Spinal cord (tissue), 10 donors: Measurements from ENCODE around the gene SPP1. TPM values are rescaled to one million over a fixed set of nuclear protein-coding genes. Genes with fewer than 3 reads are reported as not detected.

ENCODE experiments used
- DNase-seq, 6 donors: peaks; one replicate each; pipeline versions ENCODE4 v3.0.0 to v3.0.0-alpha.2; 2013 to 2015; ENCODE audit warnings: low spot score in 6 of 6, low read depth in 4 of 6
- H3K27ac ChIP-seq: one replicate; pipeline ENCODE4 v1.5.1; 2013; ENCODE audit warnings: low read depth, low read length, control low read depth
- H3K27me3 ChIP-seq: one replicate; pipeline ENCODE4 v1.6.1; 2013; ENCODE audit warnings: low read length; ENCODE audit not compliant: control insufficient read depth, insufficient read depth
- H3K36me3 ChIP-seq: one replicate; pipeline ENCODE4 v1.6.1; 2013; ENCODE audit warnings: low read length; ENCODE audit not compliant: control insufficient read depth, insufficient read depth
- H3K4me1 ChIP-seq: one replicate; pipeline ENCODE4 v1.6.1; 2013; ENCODE audit warnings: low read length; ENCODE audit not compliant: control insufficient read depth, insufficient read depth
- H3K4me3 ChIP-seq: one replicate; pipeline ENCODE4 v1.5.1; 2013; ENCODE audit warnings: low read depth, low read length, control low read depth
- H3K9me3 ChIP-seq: one replicate; pipeline ENCODE4 v1.6.1; 2013; ENCODE audit warnings: low read length; ENCODE audit not compliant: control insufficient read depth, insufficient read depth
- WGBS: methylation state at CpG from one replicate; pipeline ENCODE4 v1.1.5; 2013; ENCODE audit warnings: missing lambda C conversion rate; ENCODE audit not compliant: insufficient coverage; 5-methylcytosine and 5-hydroxymethylcytosine counted together
- polyA plus RNA-seq, 2 donors: library from polyadenylated mRNA; unstranded; fragments of 120-200 nt; gene quantifications; one replicate each; pipeline ENCODE4 v1.2.1, GENCODE V29; 2013; ENCODE audit not compliant: insufficient read length in 2 of 2
- total RNA-seq, 2 donors: library from RNA; depleted of rRNA in 1 of 2; stranded (reverse); fragments of 120-200 nt in 1 of 2; fragments of >200 nt in 1 of 2; gene quantifications; one replicate each; pipeline versions ENCODE4 v1.2.3 to v1.2.4, GENCODE V29; 2013 to 2014
- donor health status: healthy.

SPP1 gene
- total and polyA plus RNA-seq, 4 donors = 327 to 589 (median 453) TPM

DNA sequence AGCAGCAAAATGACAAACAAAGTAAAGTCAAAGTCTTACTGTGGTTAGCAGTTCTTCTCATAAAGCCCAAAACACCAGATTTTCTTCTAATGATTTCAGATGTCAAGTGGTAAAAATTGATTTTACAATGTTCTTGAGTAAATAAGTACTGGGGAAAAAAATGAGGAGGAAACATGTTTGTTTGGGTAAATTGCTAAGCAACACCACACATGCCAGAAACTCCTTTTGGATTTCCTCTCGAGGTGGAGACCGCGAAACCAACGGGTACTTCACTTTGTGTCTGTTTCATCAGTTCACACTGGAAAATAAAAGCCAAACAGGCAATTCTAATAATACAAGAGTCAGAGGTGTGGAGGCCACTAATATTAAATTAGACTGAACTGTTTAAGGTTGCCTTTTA is 27.3 kb downstream of the SPP1 start:
- DNase-seq = no peak
- WGBS = no CpG with 5 or more reads among the region's 4 CpGs
- no peak overlapping the region for H3K27ac ChIP-seq
- no peak overlapping the region for H3K4me3 ChIP-seq
- no peaks in the 10 kb centered on the region for H3K9me3 ChIP-seq
- H3K4me1 ChIP-seq = peaks cover 6% of the 10 kb centered on the region
- H3K27me3 ChIP-seq = no peaks in the 10 kb centered on the region
- no peaks in the 10 kb centered on the region for H3K36me3 ChIP-seq

DNA sequence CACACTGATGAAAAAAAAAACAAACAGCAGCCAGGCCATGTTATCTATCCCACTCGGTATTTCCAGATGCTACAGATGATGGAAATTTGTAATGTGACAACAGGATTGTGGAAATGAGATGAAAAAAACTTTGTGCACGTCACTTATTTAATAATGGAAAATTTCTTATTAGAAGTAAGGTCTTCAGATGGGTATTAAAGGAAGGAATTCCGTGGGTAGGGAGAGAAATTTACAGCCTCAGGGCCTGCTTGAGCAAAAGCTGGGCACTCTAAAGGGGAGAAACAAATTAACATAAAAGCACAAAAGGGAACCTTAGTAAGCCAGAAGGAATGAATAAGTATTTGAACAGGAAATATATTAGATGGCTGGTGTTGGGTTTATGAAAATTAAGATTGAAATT is 27.7 kb downstream of the SPP1 start:
- no peak for DNase-seq
- H3K36me3 ChIP-seq = no peaks in the 10 kb centered on the region
- H3K4me1 ChIP-seq = peaks cover 6% of the 10 kb centered on the region
- no peak overlapping the region for H3K4me3 ChIP-seq
- H3K27ac ChIP-seq = no peak overlapping the region
- 57% methylated on average over 1 of the region's 3 CpGs for WGBS
- H3K27me3 ChIP-seq = no peaks in the 10 kb centered on the region
- H3K9me3 ChIP-seq = no peaks in the 10 kb centered on the region

DNA sequence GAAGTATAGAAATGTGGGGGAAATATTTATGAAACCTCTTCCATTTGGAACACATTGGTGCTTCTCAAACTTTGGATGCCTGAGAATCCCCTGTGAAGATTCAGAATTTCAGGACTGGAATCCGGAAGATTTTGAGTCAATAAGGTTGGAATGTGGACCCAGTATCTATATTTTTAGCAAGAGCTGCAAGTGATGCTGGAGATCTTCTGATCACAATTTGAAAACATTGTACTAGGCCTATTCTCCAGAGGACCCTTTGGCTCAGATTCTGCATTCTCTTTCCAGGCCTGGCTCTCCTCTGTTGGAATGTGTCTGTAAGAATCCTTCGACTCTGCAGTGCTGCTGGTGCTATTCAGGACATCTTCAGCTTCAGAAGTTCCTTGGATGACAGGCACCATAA is 29.6 kb downstream of the SPP1 start:
- Histone ChIP-seq H3K4me1 (peaks cover 8% of the 10 kb centered on the region), H3K27me3 (no peaks in the 10 kb centered on the region), H3K27ac (no peak overlapping the region), H3K4me3 (no peak overlapping the region), H3K9me3 (no peaks in the 10 kb centered on the region), H3K36me3 (no peaks in the 10 kb centered on the region)
- DNase-seq = no peak
- WGBS = 84% methylated on average over 2 of the region's 2 CpGs

DNA sequence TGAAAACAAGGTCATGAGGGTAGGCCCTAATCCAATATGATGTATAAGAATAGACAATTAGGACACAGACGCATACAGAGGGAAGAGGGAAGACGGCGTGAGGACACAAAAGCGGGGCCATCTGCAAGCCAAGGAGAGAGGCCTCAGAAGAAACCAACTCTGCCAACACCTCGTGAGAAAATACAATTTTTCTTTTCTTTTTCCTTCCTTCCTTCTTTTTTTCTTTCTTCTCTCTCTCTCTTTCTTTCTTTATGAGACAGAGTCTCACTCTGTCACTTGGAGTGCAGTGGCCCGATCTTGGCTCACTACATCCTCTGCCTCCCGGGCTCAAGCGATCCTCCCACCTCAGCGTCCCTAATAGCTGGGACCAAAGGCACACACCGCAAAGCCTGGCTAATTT is 30.4 kb downstream of the SPP1 start:
- 86% methylated on average over 1 of the region's 10 CpGs for WGBS
- Histone ChIP-seq H3K36me3 (no peaks in the 10 kb centered on the region), H3K27me3 (no peaks in the 10 kb centered on the region), H3K4me3 (no peak overlapping the region), H3K4me1 (peaks cover 9% of the 10 kb centered on the region), H3K9me3 (no peaks in the 10 kb centered on the region), H3K27ac (no peak overlapping the region)
- DNase-seq = no peak

DNA sequence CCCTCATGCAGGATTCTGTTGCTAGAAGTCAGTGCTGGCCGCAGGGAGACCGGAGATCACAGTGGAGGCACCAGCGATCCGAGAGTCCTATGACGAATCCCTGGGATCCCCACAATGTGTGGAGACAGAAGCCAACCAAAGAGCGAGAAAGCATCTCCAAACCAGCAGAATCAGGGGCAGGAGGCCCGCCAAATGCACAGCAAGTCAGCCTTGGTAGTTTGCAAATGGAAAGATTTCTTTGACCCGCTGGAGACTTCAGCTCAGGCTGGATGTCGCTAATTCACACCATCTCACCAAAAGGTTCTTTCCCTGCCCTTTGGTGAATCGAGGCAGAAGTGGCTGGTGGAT is 31.4 kb downstream of the SPP1 start:
- Histone ChIP-seq H3K4me3 (peak overlapping the region; percentile 51), H3K27me3 (no peaks in the 10 kb centered on the region), H3K27ac (peak overlapping the region; percentile 80), H3K4me1 (peaks cover 9% of the 10 kb centered on the region), H3K36me3 (no peaks in the 10 kb centered on the region), H3K9me3 (no peaks in the 10 kb centered on the region)
- WGBS = 32% methylated on average over 6 of the region's 10 CpGs
- peak in 2 of 6 donors; percentile 15 to 39 for DNase-seq

DNA sequence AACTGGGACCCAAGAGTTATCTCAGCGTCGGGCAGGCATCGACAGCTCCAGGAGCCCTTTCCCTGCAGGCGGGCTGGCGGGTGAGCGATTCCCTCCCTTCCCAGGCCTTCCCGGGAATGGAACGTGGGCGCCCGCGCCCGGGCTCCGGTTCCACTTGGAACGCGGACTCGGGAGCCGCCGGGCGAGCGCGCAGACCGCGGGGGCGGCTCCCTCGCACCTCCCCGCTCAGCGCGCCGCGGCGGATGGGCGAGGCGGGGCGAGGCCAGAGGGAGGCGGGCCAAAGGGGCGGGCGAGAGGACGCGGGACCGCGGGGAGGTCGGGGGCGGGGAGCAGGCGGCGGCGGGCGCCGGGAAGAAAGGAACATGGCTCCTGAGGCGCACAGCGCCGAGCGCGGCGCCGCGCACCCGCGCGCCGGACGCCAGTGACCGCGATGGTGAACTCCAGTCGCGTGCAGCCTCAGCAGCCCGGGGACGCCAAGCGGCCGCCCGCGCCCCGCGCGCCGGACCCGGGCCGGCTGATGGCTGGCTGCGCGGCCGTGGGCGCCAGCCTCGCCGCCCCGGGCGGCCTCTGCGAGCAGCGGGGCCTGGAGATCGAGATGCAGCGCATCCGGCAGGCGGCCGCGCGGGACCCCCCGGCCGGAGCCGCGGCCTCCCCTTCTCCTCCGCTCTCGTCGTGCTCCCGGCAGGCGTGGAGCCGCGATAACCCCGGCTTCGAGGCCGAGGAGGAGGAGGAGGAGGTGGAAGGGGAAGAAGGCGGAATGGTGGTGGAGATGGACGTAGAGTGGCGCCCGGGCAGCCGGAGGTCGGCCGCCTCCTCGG is 32.0 kb downstream of the SPP1 start, which contains the start of gene PKD2:
Gene PKD2, plus strand, starts transcription at position 332 of the 818 bp plus-strand sequence. Its CDS starts 99 bp downstream, at position 431.
- peak within 1 kb of the TSS; percentile 80 for H3K27ac ChIP-seq
- peak in 5 of 6 donors; percentile 64 to 95 (median 72) for DNase-seq
- peaks cover 9% of the 10 kb centered on the region for H3K4me1 ChIP-seq
- no peaks in the 10 kb centered on the region for H3K27me3 ChIP-seq
- H3K36me3 ChIP-seq = no peaks in the 10 kb centered on the region
- WGBS = under 1% methylated on average over 110 of the region's 116 CpGs
- peak within 1 kb of the TSS; percentile 74 for H3K4me3 ChIP-seq
- H3K9me3 ChIP-seq = no peaks in the 10 kb centered on the region

DNA sequence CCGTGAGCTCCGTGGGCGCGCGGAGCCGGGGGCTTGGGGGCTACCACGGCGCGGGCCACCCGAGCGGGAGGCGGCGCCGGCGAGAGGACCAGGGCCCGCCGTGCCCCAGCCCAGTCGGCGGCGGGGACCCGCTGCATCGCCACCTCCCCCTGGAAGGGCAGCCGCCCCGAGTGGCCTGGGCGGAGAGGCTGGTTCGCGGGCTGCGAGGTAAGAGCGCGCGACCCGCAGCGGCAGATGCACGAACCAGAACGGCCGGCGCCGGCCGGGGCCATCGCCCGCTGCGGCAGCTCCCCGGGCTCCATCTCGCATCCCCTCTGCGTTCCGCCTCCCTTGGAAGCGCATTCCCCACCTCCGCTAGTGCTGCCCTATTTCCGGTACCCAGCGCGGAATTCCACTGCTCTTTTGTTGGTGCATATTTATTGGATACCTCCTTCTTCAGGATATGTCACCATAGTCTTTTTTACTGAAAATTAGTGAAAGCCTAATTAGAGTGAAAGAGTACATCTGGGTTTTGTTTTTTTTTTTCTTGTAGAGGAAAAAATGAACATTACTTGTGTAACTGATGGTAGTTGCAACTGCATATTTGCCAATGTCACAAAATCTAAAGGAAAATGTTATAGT is 32.7 kb downstream of the SPP1 start:
- Histone ChIP-seq H3K36me3 (no peaks in the 10 kb centered on the region), H3K27me3 (no peaks in the 10 kb centered on the region), H3K4me3 (peak overlapping the region; percentile 74), H3K27ac (peak overlapping the region; percentile 62), H3K4me1 (peaks cover 9% of the 10 kb centered on the region), H3K9me3 (no peaks in the 10 kb centered on the region)
- peak in 5 of 6 donors; percentile 17 to 83 (median 31) for DNase-seq
- 0% methylated on average over 43 of the region's 51 CpGs for WGBS

DNA sequence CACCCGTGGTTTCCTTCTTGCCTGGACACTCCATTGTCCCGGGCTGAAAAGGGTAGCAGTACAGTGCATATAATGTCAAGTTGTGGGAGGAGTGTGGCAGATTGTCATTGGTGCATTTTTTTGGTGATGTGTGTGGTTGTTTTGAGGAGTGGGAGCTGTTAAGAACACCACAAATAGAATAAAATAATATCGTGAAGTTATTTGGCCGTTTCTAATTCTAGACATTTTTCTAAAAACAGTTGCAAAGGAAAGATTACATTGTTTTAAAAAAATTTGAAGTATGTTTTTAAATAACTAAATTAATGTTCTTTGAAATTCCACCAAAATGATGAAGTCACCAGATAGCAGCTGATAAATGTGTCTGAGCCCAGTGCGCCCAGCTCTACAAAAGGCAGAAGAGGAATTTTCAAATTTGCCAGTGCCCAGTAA is 33.2 kb downstream of the SPP1 start:
- DNase-seq = peak in 2 of 6 donors; percentile 69 to 79
- Histone ChIP-seq H3K4me3 (peak overlapping the region; percentile 74), H3K9me3 (no peaks in the 10 kb centered on the region), H3K27ac (no peak overlapping the region), H3K36me3 (no peaks in the 10 kb centered on the region), H3K4me1 (peaks cover 9% of the 10 kb centered on the region), H3K27me3 (no peaks in the 10 kb centered on the region)
- 33% methylated on average over 1 of the region's 5 CpGs for WGBS

DNA sequence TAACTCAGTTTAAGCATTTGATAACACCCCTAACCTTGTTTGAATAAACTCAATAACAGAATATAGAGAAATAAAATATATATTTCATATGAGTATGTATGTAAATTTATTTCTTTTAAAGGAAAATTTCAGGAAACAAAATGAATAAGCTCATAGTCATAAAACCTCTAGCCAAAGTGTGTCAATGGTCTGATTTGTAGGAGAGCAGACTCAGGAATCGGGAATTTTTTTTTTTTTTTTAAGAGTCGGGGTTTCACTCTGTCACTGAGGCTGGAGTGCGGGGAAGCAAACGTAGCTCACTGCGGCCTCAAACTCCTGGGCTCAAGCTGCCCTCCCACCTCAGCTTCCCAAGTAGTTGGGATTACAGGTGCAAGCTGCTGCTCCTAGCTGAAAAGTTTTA is 34.4 kb downstream of the SPP1 start:
- H3K4me1 ChIP-seq = peaks cover 9% of the 10 kb centered on the region
- no peaks in the 10 kb centered on the region for H3K9me3 ChIP-seq
- no peaks in the 10 kb centered on the region for H3K27me3 ChIP-seq
- no peak overlapping the region for H3K27ac ChIP-seq
- no CpG with 5 or more reads among the region's 5 CpGs for WGBS
- H3K36me3 ChIP-seq = no peaks in the 10 kb centered on the region
- no peak overlapping the region for H3K4me3 ChIP-seq
- no peak for DNase-seq

DNA sequence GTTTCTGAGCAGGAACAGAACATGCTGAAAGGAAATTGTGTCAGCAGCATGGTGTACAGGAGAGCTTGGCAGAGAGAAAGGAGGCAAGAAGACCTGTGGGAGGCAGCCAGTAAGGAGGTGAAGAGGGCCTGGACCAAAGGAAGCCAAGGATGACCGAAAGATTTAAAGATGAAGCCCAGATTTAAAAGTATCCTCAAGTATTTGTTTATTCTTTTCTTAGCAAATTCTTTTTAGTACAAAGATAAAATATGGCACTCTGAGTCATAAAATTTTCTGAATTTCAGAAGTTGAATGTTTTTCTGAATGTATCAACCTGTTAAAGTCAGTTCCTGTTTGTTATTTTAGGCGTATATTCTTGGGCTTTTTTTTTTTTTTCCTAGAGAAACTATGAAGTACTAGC is 35.5 kb downstream of the SPP1 start:
- Histone ChIP-seq H3K27me3 (no peaks in the 10 kb centered on the region), H3K9me3 (no peaks in the 10 kb centered on the region), H3K36me3 (no peaks in the 10 kb centered on the region), H3K4me1 (peaks cover 9% of the 10 kb centered on the region), H3K27ac (no peak overlapping the region), H3K4me3 (no peak overlapping the region)
- DNase-seq = no peak
- WGBS = no CpG with 5 or more reads among the region's 2 CpGs
